Breast epithelium (tissue), 4 donors: Measurements from ENCODE around the gene STPG3. TPM values are rescaled to one million over a fixed set of nuclear protein-coding genes. Genes with fewer than 3 reads are reported as not detected.

Experiments used
- DNase-seq, 2 donors: peaks; one replicate each; pipeline ENCODE4 v3.0.0-alpha.2; 2019; ENCODE audit warnings: low spot score in 2 of 2
- H3K27ac ChIP-seq, 2 donors: fragments of 200-600 bp; sonication (generic) in 1 of 2; one replicate each; pipeline ENCODE4 v1.5.1; 2016 to 2019; ENCODE audit warnings: mild to moderate bottlenecking in 1 of 2
- H3K27me3 ChIP-seq, 2 donors: fragments of 200-600 bp; sonication (generic) in 1 of 2; one replicate each; pipeline versions ENCODE4 v1.5.1 to v1.6.0; 2017 to 2019; ENCODE audit warnings: control low read depth in 1 of 2, mild to moderate bottlenecking in 1 of 2
- H3K36me3 ChIP-seq: fragments of 200-600 bp; one replicate; pipeline ENCODE4 v1.5.1; 2019
- H3K4me1 ChIP-seq, 2 donors: fragments of 200-600 bp; sonication (generic); one replicate each; pipeline ENCODE4 v1.5.1; 2016 to 2019; ENCODE audit warnings: control low read depth in 1 of 2
- H3K4me3 ChIP-seq, 3 donors: fragments of 200-600 bp; sonication (generic); 1 replicate in 2 of 3; 2 replicates in 1 of 3; pipeline ENCODE4 v1.5.1; 2016 to 2019; ENCODE audit warnings: mild to moderate bottlenecking in 3 of 3, moderate library complexity in 2 of 3
- H3K9me3 ChIP-seq, 2 donors: fragments of 200-600 bp; sonication (generic) in 1 of 2; one replicate each; pipeline ENCODE4 v1.5.1; 2016 to 2019; ENCODE audit warnings: control low read depth in 1 of 2
- CTCF ChIP-seq, 3 donors: fragments of 450-650 bp; IDR thresholded peaks; one replicate each; pipeline ENCODE4 v1.5.1; 2016 to 2017; ENCODE audit warnings: antibody characterized with exemption in 3 of 3, mild to moderate bottlenecking in 3 of 3, moderate library complexity in 3 of 3
- POLR2A ChIP-seq: fragments of 450-650 bp; IDR thresholded peaks from one replicate; pipeline ENCODE4 v1.6.1; 2016; ENCODE audit warnings: antibody characterized with exemption, mild to moderate bottlenecking, moderate library complexity
- POLR2AphosphoS5 ChIP-seq, 3 donors: sonication (generic); formaldehyde crosslinking; IDR thresholded peaks; one replicate each; pipeline ENCODE4 v1.6.1; 2017; ENCODE audit warnings: antibody characterized with exemption in 3 of 3
- intact Hi-C: fragments of 100-400 bp; cut with DNase I; formaldehyde crosslinking; loops from one replicate; pipeline ENCODE4 v1.15.1; 2023; ENCODE audit warnings: low total_unique reads
- total RNA-seq, 3 donors: library from RNA; depleted of rRNA; stranded (reverse); fragments of >200 nt; gene quantifications; one replicate each; pipeline ENCODE4 v1.1.0, GENCODE V29; 2016

Gene STPG3
- total RNA-seq, 3 donors from 2014 or later = not detected

DNA sequence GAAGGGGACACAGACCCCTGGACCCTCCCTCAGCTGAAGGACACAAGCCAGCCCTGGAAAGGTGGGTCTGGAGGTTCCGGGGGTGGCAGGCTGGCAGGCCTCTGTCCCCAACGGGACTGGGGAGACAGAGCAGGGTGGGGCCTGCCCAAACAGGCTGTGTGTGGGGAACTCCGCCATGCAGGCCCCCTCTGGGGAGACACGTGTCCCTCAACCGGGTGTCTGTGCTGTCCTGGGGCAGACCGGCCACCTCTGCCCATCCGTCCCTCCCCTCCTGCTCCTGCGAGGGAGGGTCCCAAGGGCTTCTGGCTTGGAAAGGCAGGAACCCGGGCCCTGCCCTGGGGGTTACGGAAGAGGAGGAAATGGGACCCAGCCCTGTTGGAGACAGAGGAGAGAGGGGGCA lies 19.0 kb upstream of the STPG3 start:
- Histone ChIP-seq H3K27ac (no peak overlapping the region), H3K27me3 (peaks cover 27 to 80% of the 10 kb centered on the region in 2 donors), H3K4me1 (peaks cover 0 to 13% of the 10 kb centered on the region in 2 donors), H3K9me3 (no peaks in the 10 kb centered on the region), H3K4me3 (no peak overlapping the region), H3K36me3 (no peaks in the 10 kb centered on the region)
- intact Hi-C loops = loop anchor here (10.0 kb wide), 1 partner anchor 117 kb away; the partner anchor contains the start of gene DPP7
- no peak for TF ChIP-seq POLR2A
- TF ChIP-seq POLR2AphosphoS5 (IDR thresholded peaks at IDR 0.05) = no peak
- TF ChIP-seq CTCF (IDR thresholded peaks at IDR 0.05) = no peak
- no peak for DNase-seq

- Histone ChIP-seq H3K36me3 (no peaks in the 10 kb centered on the region), H3K27me3 (peaks cover 27 to 80% of the 10 kb centered on the region in 2 donors), H3K4me1 (peaks cover 0 to 14% of the 10 kb centered on the region in 2 donors), H3K4me3 (no peak overlapping the region), H3K27ac (no peak overlapping the region), H3K9me3 (no peaks in the 10 kb centered on the region)
- intact Hi-C loops = loop anchor here (10.0 kb wide), 1 partner anchor 118 kb away; the partner anchor contains the start of gene DPP7
- no peak for DNase-seq
- no peak for TF ChIP-seq POLR2A
- no peak for TF ChIP-seq CTCF (IDR thresholded peaks at IDR 0.05)
- no peak for TF ChIP-seq POLR2AphosphoS5 (IDR thresholded peaks at IDR 0.05)
These were observed 18.6 kb upstream of the STPG3 start for GRCh38 chr9:137232510-137232909.

DNA sequence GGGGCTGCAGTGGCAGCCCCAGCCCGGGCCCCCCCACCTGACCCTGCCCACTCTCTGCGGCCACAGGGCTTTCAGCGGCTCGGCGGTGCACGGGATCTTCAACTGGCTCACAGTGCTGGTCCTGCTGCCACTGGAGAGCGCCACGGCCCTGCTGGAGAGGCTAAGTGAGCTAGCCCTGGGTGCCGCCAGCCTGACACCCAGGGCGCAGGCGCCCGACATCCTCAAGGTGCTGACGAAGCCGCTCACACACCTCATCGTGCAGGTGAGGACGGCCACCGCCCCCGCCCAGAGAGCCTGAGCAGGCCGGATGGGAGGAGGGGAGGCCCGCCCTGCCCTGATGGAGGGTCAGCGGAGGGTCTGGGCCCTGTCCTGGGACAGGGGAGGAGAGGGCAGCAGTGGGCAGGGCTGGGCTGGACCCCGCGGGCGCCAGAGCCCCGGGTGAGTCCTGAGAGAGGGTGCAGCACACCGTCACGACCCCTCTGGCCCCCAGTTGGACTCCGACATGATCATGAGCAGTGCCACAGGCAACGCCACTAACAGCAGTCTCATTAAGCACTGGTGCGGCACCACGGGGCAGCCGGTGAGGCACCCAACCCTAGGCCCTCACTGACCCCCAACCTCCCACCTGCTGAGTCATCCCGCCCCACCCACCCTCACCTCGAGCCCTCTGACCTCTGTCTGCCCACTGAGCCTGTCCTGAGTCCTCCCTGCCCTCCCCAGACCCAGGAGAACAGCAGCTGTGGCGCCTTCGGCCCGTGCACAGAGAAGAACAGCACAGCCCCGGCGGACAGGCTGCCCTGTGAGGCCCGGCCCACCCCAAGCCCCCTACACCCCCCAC lies 17.7 kb upstream of the STPG3 start:
- intact Hi-C loops = loop anchor here (10.0 kb wide), 1 partner anchor 119 kb away; the partner anchor contains the start of gene DPP7
- no peak for DNase-seq
- H3K4me3 ChIP-seq = no peak overlapping the region
- H3K36me3 ChIP-seq = no peaks in the 10 kb centered on the region
- no peaks in the 10 kb centered on the region for H3K9me3 ChIP-seq
- H3K4me1 ChIP-seq = peaks cover 0 to 21% of the 10 kb centered on the region in 2 donors
- H3K27ac ChIP-seq = no peak overlapping the region
- peaks cover 27 to 76% of the 10 kb centered on the region in 2 donors for H3K27me3 ChIP-seq
- TF ChIP-seq POLR2A (no peak), POLR2AphosphoS5 (IDR thresholded peaks at IDR 0.05) (no peak), CTCF (IDR thresholded peaks at IDR 0.05) (no peak)

DNA sequence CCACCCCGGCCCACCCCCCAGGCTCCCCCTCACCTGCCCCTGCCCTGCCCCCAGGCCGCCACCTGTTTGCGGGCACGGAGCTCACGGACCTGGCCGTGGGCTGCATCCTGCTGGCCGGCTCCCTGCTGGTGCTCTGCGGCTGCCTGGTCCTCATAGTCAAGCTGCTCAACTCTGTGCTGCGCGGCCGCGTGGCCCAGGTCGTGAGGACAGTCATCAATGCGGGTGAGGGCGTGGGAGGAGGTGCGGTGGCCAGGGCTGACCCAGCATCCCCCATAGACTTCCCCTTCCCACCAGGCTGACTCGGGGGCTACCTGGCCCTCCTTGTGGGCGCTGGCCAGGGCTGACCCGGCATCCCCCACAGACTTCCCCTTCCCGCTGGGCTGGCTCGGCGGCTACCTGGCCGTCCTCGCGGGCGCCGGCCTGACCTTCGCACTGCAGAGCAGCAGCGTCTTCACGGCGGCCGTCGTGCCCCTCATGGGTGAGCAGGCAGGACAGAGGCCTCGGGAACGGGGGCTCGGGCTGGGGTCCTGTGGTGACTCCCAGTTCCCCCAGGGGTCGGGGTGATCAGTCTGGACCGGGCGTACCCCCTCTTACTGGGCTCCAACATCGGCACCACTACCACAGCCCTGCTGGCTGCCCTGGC lies 16.9 kb upstream of the STPG3 start:
- TF ChIP-seq CTCF (IDR thresholded peaks at IDR 0.05) (no peak), POLR2AphosphoS5 (IDR thresholded peaks at IDR 0.05) (no peak), POLR2A (no peak)
- DNase-seq = no peak
- no peaks in the 10 kb centered on the region for H3K36me3 ChIP-seq
- H3K27ac ChIP-seq = no peak overlapping the region
- H3K9me3 ChIP-seq = no peaks in the 10 kb centered on the region
- H3K4me3 ChIP-seq = no peak overlapping the region
- peaks cover 27 to 68% of the 10 kb centered on the region in 2 donors for H3K27me3 ChIP-seq
- H3K4me1 ChIP-seq = peaks cover 0 to 21% of the 10 kb centered on the region in 2 donors
- intact Hi-C loops = loop anchor here (10.0 kb wide), 1 partner anchor 119 kb away; the partner anchor contains the start of gene DPP7
